HK-2 (cell line): Measurements from ENCODE around the gene LTBP4.

ENCODE experiments used
- DNase-seq: peaks from one replicate; pipeline ENCODE4 v3.0.0-alpha.2; 2018; ENCODE audit not compliant: unreplicated experiment

Gene LTBP4

DNA sequence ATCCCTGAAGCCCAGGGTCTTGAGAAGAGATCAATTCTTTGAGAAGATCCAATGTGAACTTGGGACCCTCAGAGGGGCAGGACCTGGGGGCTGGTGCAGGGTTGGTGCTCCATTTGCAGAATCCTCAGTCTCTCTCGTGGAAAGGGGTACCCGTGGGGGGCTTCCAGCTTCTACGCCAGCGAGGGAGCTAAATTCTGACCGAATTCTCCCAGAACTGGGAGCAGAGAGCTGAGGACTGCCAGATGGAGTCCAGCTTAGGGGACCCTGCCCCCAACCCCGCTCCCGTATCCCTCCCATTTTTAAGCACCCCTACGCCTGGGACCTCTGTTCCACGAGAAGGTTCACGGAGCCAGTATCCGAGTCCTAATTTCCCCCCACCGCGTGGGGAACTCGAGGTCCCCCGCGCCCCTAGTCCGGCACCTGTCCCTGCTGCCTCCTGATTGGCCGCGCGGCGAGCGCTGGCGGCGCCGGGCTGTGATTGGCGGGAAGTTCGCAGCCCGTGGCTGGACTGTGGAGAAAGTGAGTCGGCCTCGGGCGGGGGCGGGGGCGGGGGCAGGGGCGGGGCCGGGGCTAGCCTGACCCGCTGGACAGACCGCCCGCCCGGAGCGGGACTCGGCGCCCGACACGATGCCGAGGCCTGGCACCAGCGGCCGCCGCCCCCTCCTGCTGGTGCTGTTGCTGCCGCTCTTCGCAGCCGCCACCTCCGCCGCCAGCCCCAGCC is 4.4 kb upstream of the LTBP4 start:
- DNase-seq = peak; percentile 89

DNA sequence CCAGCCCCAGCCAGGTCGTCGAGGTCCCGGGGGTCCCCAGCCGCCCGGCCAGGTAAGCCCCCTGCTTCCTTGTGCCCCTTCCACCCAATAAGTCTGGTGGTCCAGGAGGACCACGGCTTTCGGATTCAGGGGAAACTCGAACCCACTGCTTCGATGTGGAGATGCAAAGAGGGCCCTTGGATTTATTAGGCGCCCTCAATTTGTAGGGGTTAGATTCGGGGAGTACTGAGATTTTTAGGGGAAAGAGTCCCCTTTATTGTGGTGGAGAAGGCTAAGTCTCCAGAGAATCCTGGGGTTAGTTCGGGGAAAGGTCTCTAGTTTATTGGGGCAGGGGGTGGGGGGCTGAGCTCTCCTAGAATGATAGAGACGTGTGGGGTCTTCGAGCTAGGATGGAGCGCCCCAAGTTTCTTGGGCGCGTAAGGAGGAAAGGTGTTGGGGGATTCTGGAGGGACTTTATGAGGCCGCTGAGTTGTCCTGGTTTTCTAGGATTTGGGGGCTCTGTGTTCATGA is 3.8 kb upstream of the LTBP4 start:
- DNase-seq = no peak

DNA sequence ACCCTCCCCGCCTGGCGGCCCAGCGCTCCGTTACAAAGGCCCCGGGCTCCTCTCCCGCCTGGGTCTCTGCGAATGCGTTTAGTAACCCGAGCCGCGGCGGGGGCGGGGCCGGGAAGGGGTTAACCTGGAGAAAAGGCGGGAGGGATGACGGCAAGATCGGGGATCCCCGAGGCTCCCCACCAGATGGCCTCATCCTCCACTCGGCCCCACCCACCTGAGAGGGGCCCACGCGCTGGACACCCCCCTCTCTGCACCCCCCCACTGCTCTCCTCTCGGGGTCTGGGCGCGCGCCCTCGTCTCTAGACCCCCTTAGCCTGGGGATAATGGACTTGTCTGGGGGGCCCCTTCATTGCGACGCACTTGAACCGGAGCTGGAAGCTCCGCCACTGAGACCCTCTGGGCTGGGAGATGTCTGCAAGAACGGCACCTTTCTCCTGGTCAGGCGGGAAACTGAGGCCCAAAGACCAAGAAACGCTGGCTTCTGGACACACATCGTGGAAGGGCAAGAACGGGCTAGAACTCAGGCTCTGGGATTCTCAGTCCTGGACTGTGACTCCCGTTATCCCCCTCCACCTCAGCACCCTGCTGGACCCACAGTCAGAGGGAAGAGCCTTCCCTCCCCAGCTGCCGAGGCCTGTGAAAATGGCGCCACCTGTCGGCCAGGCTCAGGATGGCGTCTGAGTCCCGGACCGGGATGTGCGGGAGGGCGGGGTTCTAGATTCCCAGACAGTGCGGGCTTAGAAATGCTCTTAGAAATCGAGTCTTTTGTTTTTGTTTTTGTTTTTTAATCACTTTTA is 2.9 kb upstream of the LTBP4 start:
- peak; percentile 94 for DNase-seq

GRCh38 chr19:40598918-40599307 is 2.3 kb upstream of the LTBP4 start:
- DNase-seq = no peak

- no peak for DNase-seq
These were observed 1.8 kb upstream of the LTBP4 start for GRCh38 chr19:40599331-40599901.

GRCh38 chr19:40599902-40600569 is 1.1 kb upstream of the LTBP4 start:
- no peak for DNase-seq

- DNase-seq = no peak
These were observed 517 bp upstream of the LTBP4 start for GRCh38 chr19:40600570-40601133.

DNA sequence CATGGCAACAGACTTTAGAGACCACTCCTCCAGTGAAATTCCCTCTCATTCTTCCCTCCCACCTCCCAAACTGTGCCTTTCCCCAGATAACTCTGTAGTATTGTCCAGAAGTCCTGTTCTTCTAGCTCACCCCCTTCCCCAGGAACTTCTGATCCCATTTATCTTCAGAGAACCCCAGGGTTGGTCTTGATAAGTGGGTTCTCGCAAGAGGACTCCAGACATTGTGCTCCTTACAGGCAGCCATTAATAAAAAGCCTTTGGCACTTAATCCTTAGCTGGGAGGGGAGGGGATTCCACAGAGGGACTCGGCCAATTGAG is 1.9 kb downstream of the LTBP4 start:
- no peak for DNase-seq

DNA sequence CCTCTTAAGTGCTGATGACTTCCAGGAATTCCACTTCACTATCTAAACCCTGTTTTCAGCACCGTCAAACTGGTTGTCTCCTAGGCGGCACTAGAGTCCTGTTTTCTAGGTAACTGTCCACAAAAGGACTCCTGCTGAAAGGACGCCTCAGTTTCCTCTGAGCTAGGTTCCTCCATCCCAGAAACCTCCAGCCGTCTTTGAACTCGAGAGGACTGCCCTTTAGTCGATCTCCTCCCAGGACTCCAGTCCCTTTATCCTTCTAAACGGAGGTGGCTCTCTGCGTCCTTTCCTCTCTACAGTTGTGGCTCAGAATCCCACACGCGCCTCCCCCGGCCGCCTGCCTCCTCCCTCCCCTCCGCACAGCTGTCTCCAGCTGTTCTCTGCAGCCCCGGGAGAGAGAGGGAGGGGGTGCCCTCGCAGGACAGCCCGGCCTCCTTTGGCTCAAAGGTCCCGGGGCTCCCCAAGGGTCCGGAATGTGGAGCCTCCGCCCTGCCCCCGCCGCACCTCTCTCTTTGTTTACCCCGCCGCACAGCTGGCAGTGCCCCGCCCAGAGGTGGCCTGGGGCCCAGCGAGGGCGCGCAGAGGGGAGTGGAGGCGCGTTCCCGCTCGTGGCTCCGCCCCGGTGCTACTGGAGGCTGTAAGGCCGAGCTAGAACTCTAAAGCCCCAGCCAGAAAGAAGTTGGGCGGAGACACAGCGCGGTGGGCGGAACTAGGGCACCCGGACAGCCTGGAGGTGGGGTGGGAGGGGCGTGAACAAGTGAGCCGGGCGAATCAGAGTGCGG is 2.4 kb downstream of the LTBP4 start:
- no peak for DNase-seq

- no peak for DNase-seq
These were observed 3.0 kb downstream of the LTBP4 start for GRCh38 chr19:40604171-40604646.

- DNase-seq = no peak
These were observed 3.6 kb downstream of the LTBP4 start for GRCh38 chr19:40604647-40605215.

GRCh38 chr19:40605216-40605971 is 4.2 kb downstream of the LTBP4 start:
- no peak for DNase-seq

GRCh38 chr19:40607311-40608239 is 6.4 kb downstream of the LTBP4 start:
- no peak for DNase-seq

- no peak for DNase-seq
These were observed 7.1 kb downstream of the LTBP4 start for GRCh38 chr19:40608240-40608621.

GRCh38 chr19:40608957-40609356 is 7.8 kb downstream of the LTBP4 start:
- no peak for DNase-seq

DNA sequence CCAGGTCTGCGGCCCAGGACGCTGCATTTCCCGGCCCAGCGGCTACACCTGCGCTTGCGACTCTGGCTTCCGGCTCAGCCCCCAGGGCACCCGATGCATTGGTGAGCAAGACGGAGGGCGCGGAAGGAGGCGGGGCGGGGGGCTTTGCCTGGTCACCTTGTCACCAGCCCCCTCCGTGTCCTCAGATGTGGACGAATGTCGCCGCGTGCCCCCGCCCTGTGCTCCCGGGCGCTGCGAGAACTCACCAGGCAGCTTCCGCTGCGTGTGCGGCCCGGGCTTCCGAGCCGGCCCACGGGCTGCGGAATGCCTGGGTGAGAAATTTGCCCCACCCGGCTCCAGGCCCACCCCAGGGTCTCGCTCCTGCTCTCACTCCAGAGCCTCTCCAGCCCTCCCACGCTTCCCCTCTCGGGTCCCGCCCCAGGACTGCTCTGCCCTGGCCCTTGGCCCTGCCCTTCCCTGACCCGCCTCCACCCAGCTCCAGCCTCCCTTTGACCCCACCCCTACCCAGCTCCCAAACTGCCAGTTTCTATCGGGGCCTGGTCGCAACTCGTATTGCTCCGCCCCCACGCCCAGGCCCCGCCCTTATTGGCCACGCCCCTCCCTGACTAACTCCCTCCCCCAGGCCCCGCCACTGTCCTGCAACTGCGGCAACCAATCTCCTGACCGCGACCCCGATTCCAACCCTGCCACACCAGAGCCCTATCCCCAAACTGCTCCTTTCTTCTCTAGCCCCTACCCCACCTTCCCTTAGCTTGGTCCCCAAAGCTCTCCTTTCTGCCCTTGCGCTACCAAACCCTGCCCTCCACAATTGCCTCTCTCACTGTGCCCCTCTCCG is 8.6 kb downstream of the LTBP4 start:
- no peak for DNase-seq

DNA sequence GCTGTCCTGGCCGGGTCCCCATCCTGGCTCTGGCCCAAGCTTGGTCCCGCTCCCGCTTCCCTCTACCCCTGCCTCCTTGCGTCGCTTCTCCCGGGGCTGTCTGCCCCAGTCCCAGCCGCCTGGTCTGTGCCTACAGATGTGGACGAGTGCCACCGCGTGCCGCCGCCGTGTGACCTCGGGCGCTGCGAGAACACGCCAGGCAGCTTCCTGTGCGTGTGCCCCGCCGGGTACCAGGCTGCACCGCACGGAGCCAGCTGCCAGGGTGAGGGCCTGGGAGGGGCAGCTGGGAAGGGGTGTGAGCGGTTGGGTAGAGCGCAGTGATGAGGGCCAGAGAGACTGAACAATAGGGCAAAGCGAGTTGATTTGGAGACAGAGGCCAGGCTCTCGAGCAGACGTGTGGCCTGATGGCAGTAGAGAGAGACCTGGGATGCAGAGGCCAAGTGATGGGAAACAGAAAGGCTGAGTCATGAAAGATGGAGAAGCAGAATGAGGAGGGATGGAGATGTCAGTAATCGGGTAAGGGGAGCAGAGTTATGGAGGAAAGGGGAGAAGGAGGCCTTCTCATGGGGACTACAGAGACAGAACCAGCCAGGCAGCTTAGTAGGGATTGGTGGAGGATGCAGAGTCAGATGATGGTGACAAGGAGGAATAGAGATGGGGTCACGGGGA is 9.4 kb downstream of the LTBP4 start:
- DNase-seq = no peak
